ENCODE data around the gene PTPRN2. TPM values are rescaled to one million over a fixed set of nuclear protein-coding genes. Genes with fewer than 3 reads are reported as not detected.

PTPRN2 gene
- total and polyA plus RNA-seq, 9 of the 15 experiments (the other 6 are each of a cell fraction or from before 2014, with no cell fraction given): not detected

DNA sequence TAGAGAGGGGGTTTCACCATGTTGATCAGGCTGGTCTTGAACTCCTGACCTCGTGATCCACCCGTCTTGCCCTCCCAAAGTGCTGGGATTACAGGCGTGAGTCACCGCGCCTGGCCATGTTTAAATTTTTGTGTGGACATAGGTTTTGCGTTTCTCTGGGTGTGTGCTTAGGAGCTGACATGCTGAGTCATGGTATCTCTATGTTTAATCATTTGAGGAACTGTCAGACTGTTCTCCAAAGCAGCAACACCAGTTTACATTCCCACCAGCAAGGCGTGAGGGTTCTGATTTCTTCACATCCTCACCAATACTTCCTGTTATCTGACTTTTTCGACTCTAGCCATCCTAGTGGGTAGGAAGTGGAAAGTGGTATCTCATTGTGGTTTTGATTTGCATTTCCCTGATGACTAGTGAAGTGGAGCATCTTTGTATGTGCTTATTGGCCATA, 1097.1 kb downstream of the PTPRN2 start (continued):
- TF ChIP-seq TOE1 (IDR thresholded peaks at IDR 0.05; ENCODE audit: borderline replicate concordance) (peak; percentile 83), TOE1 (CRISPR knock-in tag; IDR thresholded peaks at IDR 0.05; ENCODE audit: borderline replicate concordance, low read depth) (no peak), FOS (IDR thresholded peaks at IDR 0.05; ENCODE audit: extremely low read depth, insufficient read length) (peak; percentile 1), TRIM28 (IDR thresholded peaks at IDR 0.05) (peak; percentile 65; the same call in 1 of the 2 replicates), MAZ (CRISPR knock-in tag; conservative IDR thresholded peaks at IDR 0.05 in 1 of 2, IDR thresholded peaks at IDR 0.05 in 1 of 2) (no peak), NBN (IDR thresholded peaks at IDR 0.05; ENCODE audit: low read depth) (peak; percentile 83), SP1 (CRISPR knock-in tag; IDR thresholded peaks at IDR 0.05) (no peak), KAT8 (IDR thresholded peaks at IDR 0.05; ENCODE audit: low read depth) (no peak), KDM4B (IDR thresholded peaks at IDR 0.05; ENCODE audit: borderline replicate concordance in 2 of 2, low read depth in 1 of 2) (no peak), MCM5 (IDR thresholded peaks at IDR 0.05; ENCODE audit: low read depth) (no peak), ZZZ3 (IDR thresholded peaks at IDR 0.05) (no peak), ZNF583 (CRISPR knock-in tag; IDR thresholded peaks at IDR 0.05) (no peak), SRSF1 (IDR thresholded peaks at IDR 0.05; ENCODE audit: low read depth, low read length) (no peak), BCOR (IDR thresholded peaks at IDR 0.05) (peak; percentile 82; the same call in 1 of the 2 replicates), ZNF395 (CRISPR knock-in tag; IDR thresholded peaks at IDR 0.05) (no peak), TAF15 (IDR thresholded peaks at IDR 0.05; ENCODE audit: low read depth, low read length) (no peak), HSF4 (CRISPR knock-in tag; IDR thresholded peaks at IDR 0.05; ENCODE audit: borderline replicate concordance) (no peak), FOSL1 (tag; conservative IDR thresholded peaks at IDR 0.05) (peak; percentile 98), KDM2B (CRISPR knock-in tag; IDR thresholded peaks at IDR 0.05) (no peak), HNRNPUL1 (IDR thresholded peaks at IDR 0.05; ENCODE audit: low read length) (no peak), NFRKB (IDR thresholded peaks at IDR 0.05; ENCODE audit: low read depth) (no peak), ATF1 (CRISPR knock-in tag; IDR thresholded peaks at IDR 0.05) (no peak), ATF1 (tag; IDR thresholded peaks at IDR 0.05) (peak; percentile 75), ILF3 (IDR thresholded peaks at IDR 0.05; ENCODE audit: borderline replicate concordance) (no peak), FOXA3 (CRISPR knock-in tag; conservative IDR thresholded peaks at IDR 0.05 in 1 of 2, IDR thresholded peaks at IDR 0.05 in 1 of 2) (peak in 1 of 2 experiments; percentile 49; a peak in 1 of 4 replicates), GABPB1 (CRISPR knock-in tag; IDR thresholded peaks at IDR 0.05) (no peak)
- TF ChIP-seq, protein P1, sequence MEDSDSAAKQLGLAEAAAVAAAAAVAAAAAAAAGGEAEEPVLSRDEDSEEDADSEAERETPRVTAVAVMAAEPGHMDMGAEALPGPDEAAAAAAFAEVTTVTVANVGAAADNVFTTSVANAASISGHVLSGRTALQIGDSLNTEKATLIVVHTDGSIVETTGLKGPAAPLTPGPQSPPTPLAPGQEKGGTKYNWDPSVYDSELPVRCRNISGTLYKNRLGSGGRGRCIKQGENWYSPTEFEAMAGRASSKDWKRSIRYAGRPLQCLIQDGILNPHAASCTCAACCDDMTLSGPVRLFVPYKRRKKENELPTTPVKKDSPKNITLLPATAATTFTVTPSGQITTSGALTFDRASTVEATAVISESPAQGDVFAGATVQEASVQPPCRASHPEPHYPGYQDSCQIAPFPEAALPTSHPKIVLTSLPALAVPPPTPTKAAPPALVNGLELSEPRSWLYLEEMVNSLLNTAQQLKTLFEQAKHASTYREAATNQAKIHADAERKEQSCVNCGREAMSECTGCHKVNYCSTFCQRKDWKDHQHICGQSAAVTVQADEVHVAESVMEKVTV (CRISPR knock-in tag; IDR thresholded peaks at IDR 0.05): no peak
- TF ChIP-seq, protein P2, sequence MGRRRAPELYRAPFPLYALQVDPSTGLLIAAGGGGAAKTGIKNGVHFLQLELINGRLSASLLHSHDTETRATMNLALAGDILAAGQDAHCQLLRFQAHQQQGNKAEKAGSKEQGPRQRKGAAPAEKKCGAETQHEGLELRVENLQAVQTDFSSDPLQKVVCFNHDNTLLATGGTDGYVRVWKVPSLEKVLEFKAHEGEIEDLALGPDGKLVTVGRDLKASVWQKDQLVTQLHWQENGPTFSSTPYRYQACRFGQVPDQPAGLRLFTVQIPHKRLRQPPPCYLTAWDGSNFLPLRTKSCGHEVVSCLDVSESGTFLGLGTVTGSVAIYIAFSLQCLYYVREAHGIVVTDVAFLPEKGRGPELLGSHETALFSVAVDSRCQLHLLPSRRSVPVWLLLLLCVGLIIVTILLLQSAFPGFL (CRISPR knock-in tag; IDR thresholded peaks at IDR 0.05): no peak
